Tibial nerve (tissue), 4 donors: ENCODE data around the gene COPS8. TPM values are rescaled to one million over a fixed set of nuclear protein-coding genes. Genes with fewer than 3 reads are reported as not detected.

Experiments used
- DNase-seq, 2 donors: peaks; one replicate each; pipeline ENCODE4 v3.0.0-alpha.2; 2019; ENCODE audit warnings: low spot score in 2 of 2
- H3K27ac ChIP-seq, 4 donors: fragments of 200-600 bp; sonication (generic) in 3 of 4; one replicate each; pipeline ENCODE4 v1.5.1; 2017 to 2019; ENCODE audit warnings: mild to moderate bottlenecking in 1 of 4
- H3K27me3 ChIP-seq, 2 donors: fragments of 200-600 bp; sonication (generic) in 1 of 2; one replicate each; pipeline versions ENCODE4 v1.5.1 to v1.6.0; 2017 to 2019
- H3K36me3 ChIP-seq, 3 donors: fragments of 200-600 bp; sonication (generic); one replicate each; pipeline ENCODE4 v1.5.1; 2018 to 2019
- H3K4me1 ChIP-seq, 4 donors: fragments of 200-600 bp; sonication (generic) in 3 of 4; one replicate each; pipeline ENCODE4 v1.5.1; 2017 to 2019
- H3K4me3 ChIP-seq, 4 donors: fragments of 200-600 bp; sonication (generic) in 3 of 4; one replicate each; pipeline ENCODE4 v1.5.1; 2017 to 2019; ENCODE audit warnings: mild to moderate bottlenecking in 1 of 4, moderate library complexity in 1 of 4
- H3K9me3 ChIP-seq, 4 donors: fragments of 200-600 bp; sonication (generic) in 3 of 4; one replicate each; pipeline ENCODE4 v1.5.1; 2017 to 2019
- CTCF ChIP-seq, 5 experiments: fragments of 200-600 bp in 3 of 5; fragments of 450-650 bp in 2 of 5; sonication (generic) in 3 of 5; IDR thresholded peaks; one replicate each; pipeline ENCODE4 v1.5.1; 2016 to 2019; ENCODE audit warnings: antibody characterized with exemption in 5 of 5, mild to moderate bottlenecking in 3 of 5, moderate library complexity in 2 of 5
- EP300 ChIP-seq, 2 donors: sonication (generic); formaldehyde crosslinking; IDR thresholded peaks; one replicate each; pipeline ENCODE4 v1.6.1; 2017; ENCODE audit warnings: antibody characterized with exemption in 2 of 2, mild to moderate bottlenecking in 1 of 2
- POLR2A ChIP-seq, 2 donors: fragments of 450-650 bp; IDR thresholded peaks; one replicate each; pipeline ENCODE4 v1.6.1; 2017; ENCODE audit warnings: antibody characterized with exemption in 2 of 2, mild to moderate bottlenecking in 2 of 2, moderate library complexity in 2 of 2
- WGBS, 2 donors: methylation state at CpG; one replicate each; pipeline ENCODE4 v1.1.5; 2018; 5-methylcytosine and 5-hydroxymethylcytosine counted together
- total RNA-seq, 4 donors: library from RNA; depleted of rRNA; stranded (reverse); fragments of >200 nt; gene quantifications; one replicate each; pipeline ENCODE4 v1.1.0, GENCODE V29; 2016

The COPS8 gene
- total RNA-seq, 4 donors from 2014 or later: 69.6 to 93.1 (median 80.2) TPM

DNA sequence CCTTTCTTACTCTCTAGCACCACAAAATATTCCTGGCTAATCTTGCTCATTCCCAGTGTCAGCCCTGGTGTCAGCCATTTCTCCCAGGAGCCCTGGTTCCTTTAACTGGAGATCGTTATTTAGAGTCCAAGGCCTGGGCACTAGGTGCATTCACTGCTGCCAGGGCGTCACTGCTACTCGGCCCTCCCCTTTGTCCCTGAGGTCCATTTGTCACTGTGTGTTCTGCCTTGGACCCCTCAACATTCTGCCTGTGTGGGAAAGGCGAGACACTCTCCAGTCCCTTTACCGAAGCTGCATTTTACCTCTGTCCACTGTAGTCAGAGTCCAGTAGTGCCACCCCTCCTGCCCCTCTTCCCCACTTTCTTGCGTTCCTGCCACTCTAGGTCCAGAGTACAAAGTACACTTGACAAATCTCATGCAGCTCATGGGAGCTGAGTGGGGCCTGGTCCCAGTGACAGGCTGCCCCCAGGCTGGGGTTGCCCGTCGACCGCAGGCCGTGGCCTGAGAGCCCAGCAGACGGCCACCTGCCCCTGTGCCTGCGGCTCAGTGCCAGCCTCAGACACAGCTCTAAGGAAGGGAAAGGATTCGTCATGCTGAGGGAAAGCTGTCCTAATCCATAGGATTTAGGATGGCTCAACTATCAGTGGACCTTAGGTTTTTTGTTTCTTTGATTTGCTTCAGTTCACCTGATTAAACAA is 52.1 kb downstream of the COPS8 start:
- 84 to 91% methylated on average over 12 of the region's 13 CpGs for WGBS, 2 donors

GRCh38 chr2:237139123-237139675 is 53.5 kb downstream of the COPS8 start:
- Histone ChIP-seq H3K27ac (no peak overlapping the region), H3K9me3 (no peaks in the 10 kb centered on the region), H3K4me3 (no peak overlapping the region), H3K27me3 (no peaks in the 10 kb centered on the region), H3K36me3 (no peaks in the 10 kb centered on the region), H3K4me1 (no peaks in the 10 kb centered on the region)
- 91 to 92% methylated on average over 14 of the region's 14 CpGs for WGBS, 2 donors
- DNase-seq: no peak
- TF ChIP-seq EP300 (IDR thresholded peaks at IDR 0.05): no peak
- TF ChIP-seq POLR2A (IDR thresholded peaks at IDR 0.05): no peak
- TF ChIP-seq CTCF (IDR thresholded peaks at IDR 0.05): no peak

More for the DNA sequence above, 52.1 kb downstream of the COPS8 start:
- no peaks in the 10 kb centered on the region for H3K27me3 ChIP-seq
- H3K4me3 ChIP-seq: no peak overlapping the region
- H3K27ac ChIP-seq: no peak overlapping the region
- peaks cover 0 to 3% (median 0%) of the 10 kb centered on the region in 4 donors for H3K9me3 ChIP-seq
- no peaks in the 10 kb centered on the region for H3K4me1 ChIP-seq
- TF ChIP-seq EP300 (IDR thresholded peaks at IDR 0.05) (no peak), POLR2A (IDR thresholded peaks at IDR 0.05) (no peak), CTCF (IDR thresholded peaks at IDR 0.05) (no peak)
- DNase-seq: no peak
- H3K36me3 ChIP-seq: no peaks in the 10 kb centered on the region

DNA sequence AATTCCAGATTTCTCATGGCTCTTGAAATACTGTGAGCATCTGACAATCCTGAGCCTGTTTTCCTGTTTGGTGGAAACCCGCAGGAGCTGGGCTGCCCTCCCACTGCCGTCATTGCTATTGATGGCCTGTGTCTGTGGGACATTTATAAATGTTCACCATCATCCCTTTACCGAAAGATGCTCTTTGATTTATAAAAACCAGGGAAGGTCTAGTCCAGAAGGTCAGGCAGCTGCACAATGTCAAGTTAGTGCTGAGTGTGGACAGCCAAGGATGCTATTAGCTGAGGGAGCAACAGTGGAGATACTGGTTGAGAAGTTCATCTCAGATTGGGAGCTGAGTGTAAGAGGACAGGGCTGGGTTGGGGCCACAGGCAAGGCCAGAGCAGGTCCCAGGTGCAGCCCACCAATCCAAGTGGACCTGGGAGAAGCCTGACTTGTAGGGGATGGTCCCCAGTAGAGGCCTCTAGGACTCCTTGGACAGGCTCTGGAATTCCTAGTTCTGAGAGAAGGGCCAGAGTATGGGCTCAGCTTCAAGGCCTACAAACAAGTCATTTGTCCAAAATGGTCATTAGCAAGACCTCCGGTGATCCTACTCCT is 55.1 kb downstream of the COPS8 start:
- no peaks in the 10 kb centered on the region for H3K4me1 ChIP-seq
- TF ChIP-seq POLR2A (IDR thresholded peaks at IDR 0.05): no peak
- TF ChIP-seq CTCF (IDR thresholded peaks at IDR 0.05): no peak
- no peak for TF ChIP-seq EP300 (IDR thresholded peaks at IDR 0.05)
- peaks cover 0 to under 1% (median 0%) of the 10 kb centered on the region in 4 donors for H3K9me3 ChIP-seq
- H3K36me3 ChIP-seq: no peaks in the 10 kb centered on the region
- peak overlapping the region in 1 of 4 donors; percentile 77 for H3K27ac ChIP-seq
- no peaks in the 10 kb centered on the region for H3K27me3 ChIP-seq
- no peak for DNase-seq
- no peak overlapping the region for H3K4me3 ChIP-seq
- WGBS, 2 donors: 89 to 93% methylated on average over 4 of the region's 4 CpGs

- Histone ChIP-seq H3K4me1 (no peaks in the 10 kb centered on the region), H3K9me3 (peaks cover 0 to 9% (median 4%) of the 10 kb centered on the region in 4 donors), H3K36me3 (no peaks in the 10 kb centered on the region), H3K27me3 (no peaks in the 10 kb centered on the region), H3K27ac (peak overlapping the region in 2 of 4 donors; percentile 19 to 77), H3K4me3 (no peak overlapping the region)
- 70 to 82% methylated on average over 4 of the region's 4 CpGs for WGBS, 2 donors
- no peak for DNase-seq
- TF ChIP-seq POLR2A (IDR thresholded peaks at IDR 0.05) (no peak), EP300 (IDR thresholded peaks at IDR 0.05) (peak in 1 of 2 donors; percentile 30), CTCF (IDR thresholded peaks at IDR 0.05) (no peak)
Measured at GRCh38 chr2:237141571-237142051, 55.9 kb downstream of the COPS8 start.

DNA sequence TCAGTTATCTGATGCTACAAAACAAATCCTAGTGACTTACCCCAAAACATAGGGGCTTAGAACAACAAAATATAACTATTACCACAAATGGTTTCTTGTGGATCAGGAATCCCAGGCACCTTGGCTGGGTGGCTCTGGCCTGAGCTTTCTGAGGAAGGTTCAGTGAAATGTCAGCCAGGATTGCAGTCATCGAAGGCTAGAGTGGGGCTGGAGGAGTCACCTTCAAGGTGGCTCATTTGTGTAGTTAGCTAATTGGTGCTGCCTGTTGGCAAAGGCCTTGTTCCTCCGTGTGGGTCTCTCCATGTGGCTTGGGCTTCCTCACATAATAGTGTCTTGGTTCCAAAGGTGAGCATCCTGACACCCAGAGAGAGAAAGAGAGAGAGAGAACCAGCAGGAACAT is 57.4 kb downstream of the COPS8 start:
- TF ChIP-seq POLR2A (IDR thresholded peaks at IDR 0.05) (no peak), CTCF (IDR thresholded peaks at IDR 0.05) (no peak), EP300 (IDR thresholded peaks at IDR 0.05) (no peak)
- no peaks in the 10 kb centered on the region for H3K36me3 ChIP-seq
- peaks cover 0 to 23% (median 13%) of the 10 kb centered on the region in 4 donors for H3K9me3 ChIP-seq
- H3K27me3 ChIP-seq: no peaks in the 10 kb centered on the region
- WGBS, 2 donors: 71 to 81% methylated on average over 2 of the region's 2 CpGs
- no peak for DNase-seq
- H3K4me3 ChIP-seq: no peak overlapping the region
- peak overlapping the region in 3 of 4 donors; percentile 3 to 77 (median 28) for H3K27ac ChIP-seq
- no peaks in the 10 kb centered on the region for H3K4me1 ChIP-seq
